ENCODE measurements around the gene FAM72A. TPM values are rescaled to one million over a fixed set of nuclear protein-coding genes. Genes with fewer than 3 reads are reported as not detected.
A peak's percentile ranks its signal among the peaks of the same experiment; 100 is the strongest.
"Not testable (repeated sequence)": the region's sequence is repeated elsewhere in the genome, so short reads cannot be mapped to it uniquely, and the experiment has no call there.

Gene FAM72A
- polyA plus RNA-seq (ENCODE audit: insufficient read length in 4 of 4), result 1 to 10 TPM; 4.7 to 6.7 (median 5.5) TPM

DNA sequence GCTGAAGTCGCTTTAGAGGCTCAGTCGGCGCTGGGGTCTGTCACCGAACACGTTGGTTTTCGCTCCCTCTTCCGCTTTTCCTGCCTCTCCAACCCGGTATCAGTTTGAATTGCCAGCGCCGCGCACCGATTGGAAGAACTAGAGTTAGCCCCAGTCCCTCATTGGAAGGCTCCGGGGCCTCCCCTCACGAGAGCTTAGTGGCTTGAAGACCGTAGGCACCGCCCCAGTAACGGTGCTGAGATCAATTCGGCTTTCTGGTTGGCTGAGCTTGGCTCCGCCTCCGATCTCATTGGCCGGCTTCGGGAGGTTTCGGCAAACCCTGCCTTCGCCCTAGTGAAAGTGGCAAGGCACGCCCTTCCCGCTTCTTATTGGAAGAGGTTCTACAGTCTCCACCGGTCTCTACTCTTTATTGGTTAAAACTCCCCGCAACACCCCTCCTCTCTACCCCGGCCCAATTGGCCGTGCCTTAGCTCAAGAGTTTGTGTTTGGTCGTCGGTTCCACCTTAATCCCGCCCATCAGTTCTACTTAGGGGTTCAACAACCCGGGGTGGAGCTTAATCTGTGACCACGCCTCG, at the start of gene FAM72A:
FAM72A (minus strand) TSS at position 51 of the 575 bp plus-strand sequence. CDS start 814 bp downstream, outside the sequence.
- DNase-seq (ENCODE audit: low read depth in 4 of 4, low spot score in 3 of 4), result peak; percentile 84 to 98 (median 92)

DNA sequence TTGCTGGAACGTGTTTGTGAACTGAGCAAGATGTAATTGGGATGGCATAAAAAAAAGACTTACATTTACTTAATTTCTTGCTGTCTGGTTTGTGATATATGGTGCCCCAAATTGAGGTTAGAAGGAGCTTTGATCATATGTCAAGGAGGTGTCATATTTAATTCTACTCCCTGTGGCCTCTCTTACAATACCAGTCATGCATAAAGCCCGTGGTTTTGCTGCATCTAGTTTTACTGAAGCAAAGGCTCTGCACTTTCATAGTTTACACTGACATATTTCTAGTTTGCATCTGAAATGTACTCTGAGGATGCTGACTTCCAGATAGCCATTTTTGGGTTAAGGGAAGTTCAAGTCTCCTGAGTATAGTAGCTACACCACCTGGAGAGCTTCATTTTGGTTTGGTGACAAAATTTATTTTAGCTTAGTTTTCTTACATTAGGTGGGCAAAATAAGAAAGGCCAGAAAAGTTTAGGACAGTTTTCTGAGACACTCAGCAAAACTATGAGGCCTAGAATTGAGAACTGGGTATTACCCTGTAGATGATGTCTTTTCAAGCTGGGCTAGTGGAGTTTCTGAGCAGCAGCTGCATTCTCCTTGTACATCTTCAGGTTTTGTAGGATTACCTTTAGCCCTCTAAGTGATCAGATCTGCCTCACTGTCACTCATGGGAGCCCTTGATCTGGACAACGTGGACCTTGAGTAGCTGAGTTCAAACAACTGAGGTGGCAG, 48.5 kb upstream of the FAM72A start:
- not testable (repeated sequence) for DNase-seq (ENCODE audit: low read depth in 4 of 4, low spot score in 3 of 4)

DNA sequence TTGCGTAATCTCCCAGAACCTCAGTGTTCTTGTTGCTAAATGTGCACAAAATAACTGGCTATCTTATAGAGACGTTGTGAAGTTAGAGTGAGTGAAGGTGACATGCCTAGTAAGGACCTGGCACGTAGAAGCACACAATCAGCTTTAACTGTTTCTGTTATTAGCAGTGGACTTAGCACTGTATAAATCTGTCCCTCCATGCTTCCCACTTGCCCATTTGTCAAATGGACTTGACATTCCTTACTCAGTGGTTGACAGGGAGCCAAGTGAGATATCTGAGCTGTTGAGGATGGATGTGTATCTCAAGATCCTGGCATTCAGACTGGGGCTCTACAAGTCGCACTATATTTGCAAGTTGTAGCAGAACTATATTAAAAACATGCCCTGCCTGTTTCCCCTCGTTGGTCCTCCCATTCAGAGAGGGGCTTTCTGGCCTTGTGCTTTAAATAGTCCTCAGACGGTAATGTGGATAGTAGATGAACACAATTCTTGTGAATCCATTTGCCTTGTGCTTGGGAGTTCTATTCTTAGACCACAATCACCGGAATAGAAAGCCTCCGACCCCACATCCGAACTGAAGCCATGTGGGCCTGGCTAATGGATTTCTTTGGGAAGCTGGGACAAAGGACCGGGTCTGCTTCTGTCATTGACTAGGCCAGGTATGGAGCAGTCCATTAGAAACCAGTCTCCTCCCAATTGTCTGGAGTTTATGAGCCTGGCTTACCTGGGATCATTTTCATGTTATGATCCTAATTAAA, 43.7 kb upstream of the FAM72A start:
- not testable (repeated sequence) for DNase-seq (ENCODE audit: low read depth in 4 of 4, low spot score in 3 of 4)

DNA sequence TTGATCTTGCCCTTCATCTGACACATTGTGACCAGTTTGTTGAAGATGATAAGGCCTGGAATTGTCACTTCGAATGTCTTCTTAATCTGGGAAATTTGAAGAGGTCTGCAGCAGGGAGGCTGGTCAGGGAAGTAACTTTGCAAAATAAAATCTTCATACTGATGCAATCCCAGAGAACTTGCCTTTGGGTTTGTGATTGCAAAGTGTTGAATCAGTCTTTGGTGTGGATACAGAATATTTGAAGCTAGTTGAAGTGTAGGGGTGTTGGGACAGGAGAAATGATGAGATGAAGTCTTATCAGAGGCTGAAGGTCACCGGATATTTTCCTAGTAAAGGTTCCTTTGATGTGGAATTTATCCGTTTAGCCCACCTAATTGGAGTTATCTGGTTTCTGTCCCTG, 42.8 kb upstream of the FAM72A start:
- not testable (repeated sequence) for DNase-seq (ENCODE audit: low read depth in 4 of 4, low spot score in 3 of 4)

DNA sequence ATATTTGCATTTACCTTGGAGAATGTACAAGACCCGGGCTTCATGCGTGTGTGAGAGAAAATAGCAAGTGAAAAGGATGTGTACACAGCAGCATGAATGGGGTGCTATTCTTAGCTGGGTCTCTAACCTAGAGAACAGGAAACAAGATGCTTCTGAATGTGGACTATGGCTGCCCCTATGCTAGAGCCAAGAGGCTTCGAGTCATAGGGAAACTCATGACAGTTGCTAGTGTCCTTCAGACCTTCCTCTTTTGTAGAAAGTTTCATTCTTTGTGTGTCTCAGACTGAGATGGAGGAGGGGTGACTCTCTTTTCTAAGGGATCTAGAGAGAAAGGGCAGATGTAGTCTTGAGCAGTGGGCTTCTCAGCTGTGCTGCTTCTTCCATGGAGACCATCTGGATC, 40.7 kb upstream of the FAM72A start:
- not testable (repeated sequence) for DNase-seq (ENCODE audit: low read depth in 4 of 4, low spot score in 3 of 4)

DNA sequence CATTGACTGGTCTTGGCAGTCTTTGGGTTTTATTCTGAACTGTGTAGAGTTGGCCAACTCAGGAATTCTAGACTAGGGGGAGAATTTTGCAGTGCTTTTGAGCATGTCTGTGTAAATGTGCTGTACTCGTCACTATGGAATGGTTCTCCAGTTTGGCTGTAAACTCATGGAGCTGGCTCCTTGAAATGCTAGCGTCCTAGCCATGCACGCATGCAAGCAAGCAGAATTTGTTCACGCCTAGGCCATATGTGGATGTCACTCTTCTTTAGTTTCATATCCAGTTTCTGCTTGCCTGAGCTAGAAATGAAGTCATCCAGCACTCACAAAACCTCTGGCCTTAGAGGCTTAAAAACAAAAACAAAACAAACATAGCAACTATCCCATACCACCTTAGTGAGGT, 37.6 kb upstream of the FAM72A start:
- DNase-seq (ENCODE audit: low read depth in 4 of 4, low spot score in 3 of 4), result not testable (repeated sequence)

DNA sequence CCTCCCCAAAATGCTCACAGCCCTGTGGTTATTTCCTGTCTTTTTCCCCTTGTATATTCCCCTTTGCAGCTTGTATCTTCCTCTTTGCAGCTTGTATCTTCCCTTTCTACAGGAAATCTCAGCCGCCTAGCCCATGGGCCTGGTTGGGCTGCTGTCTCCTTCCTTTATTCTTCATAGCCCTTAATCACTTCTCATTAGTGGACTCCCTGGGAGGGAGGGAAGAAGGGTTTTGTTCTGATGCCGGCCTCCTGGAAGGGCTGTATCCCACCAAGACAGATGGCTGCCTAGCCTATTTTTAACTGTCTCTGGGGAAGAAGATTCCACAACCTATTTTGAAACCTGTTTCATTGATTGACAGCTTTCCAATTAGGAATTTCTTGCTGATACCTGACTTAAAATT, 32.6 kb upstream of the FAM72A start:
- not testable (repeated sequence) for DNase-seq (ENCODE audit: low read depth in 4 of 4, low spot score in 3 of 4)

DNA sequence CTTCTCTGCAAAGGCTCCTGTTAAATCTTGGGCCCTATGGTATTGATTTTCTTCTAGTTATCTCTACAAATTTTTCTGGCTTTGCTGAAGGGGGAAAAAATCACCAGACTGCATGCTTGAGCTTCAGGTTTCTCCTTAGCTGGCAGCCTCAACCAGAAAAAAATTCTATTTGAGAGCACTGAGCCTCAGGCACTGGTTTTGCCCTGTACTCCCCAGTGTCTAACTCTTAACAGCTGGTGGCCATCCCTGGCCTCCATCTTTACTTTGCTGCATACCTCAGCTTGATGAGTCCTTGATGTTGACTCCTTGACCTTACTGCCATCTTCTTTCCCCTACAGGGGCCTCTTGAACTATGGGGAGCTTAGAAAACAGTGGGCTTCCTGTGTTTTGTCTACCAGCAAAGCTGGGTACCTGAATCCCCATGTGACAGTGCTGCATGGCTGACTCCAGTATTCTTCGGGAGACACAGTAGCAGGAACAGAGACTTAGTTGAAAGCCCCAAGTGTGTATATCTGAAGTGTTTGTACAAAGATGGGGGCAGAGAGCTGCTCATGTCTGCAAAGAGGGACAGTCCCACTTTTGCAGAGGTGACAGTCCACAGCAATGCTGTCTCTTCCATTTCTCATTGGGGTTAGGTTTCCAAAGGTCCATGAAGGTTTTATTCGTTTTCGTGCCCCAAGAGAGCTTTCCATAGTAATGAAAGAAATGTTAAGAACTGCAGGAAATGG, 31.7 kb upstream of the FAM72A start:
- DNase-seq (ENCODE audit: low read depth in 4 of 4, low spot score in 3 of 4), result not testable (repeated sequence)

DNA sequence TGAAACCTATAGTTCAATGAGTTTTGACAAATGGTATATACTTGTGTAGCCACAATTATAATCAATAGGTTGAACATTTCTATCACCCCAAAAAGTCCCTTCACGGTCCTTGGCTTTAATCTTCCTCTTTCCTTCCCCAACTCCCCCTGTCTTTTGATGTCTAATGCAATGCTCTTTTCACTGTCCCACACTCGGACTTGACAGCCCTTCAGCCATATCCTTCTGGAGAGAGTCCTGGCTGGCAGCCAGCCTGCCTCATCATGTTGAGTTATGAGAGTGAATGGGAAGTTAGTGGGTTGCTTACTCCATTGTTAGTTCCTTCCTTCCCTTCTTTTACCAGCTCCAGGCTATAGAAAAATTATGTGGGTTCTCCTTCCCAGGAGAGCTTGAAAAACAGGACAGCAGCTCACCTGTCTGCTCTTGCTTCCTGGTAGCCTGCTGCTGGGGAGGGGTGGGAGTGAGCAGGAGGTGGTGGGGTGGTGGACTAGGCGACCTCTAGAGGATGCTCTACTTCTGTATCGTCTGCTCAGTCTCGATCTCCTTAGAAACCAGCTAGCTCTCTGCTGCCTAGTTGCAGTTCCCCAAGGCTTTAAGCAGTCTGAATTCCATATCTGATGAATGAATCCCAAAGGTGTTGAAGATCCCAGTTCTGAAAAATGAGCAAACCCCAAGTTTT, 30.5 kb upstream of the FAM72A start:
- not testable (repeated sequence) for DNase-seq (ENCODE audit: low read depth in 4 of 4, low spot score in 3 of 4)

DNA sequence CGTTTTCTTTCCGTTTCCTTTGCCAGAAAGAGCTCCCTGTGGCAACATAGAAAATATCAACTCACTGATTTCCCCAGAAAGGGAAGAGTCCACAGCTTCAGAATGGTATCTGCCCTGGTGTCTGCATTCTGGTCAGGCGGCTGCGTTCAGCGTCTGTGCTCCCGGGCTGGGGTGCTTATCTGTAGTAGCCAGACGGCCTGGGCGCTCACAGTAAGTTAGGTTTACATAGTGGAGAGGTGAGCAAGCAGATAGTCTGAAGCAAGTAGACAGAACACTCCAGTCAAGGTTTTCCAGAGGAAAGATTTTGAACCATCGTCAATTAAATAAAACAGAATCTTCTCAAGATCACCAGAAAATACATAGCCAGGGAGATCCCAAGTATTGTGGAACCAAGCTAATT, 29.4 kb upstream of the FAM72A start:
- DNase-seq (ENCODE audit: low read depth in 4 of 4, low spot score in 3 of 4), result not testable (repeated sequence)

DNA sequence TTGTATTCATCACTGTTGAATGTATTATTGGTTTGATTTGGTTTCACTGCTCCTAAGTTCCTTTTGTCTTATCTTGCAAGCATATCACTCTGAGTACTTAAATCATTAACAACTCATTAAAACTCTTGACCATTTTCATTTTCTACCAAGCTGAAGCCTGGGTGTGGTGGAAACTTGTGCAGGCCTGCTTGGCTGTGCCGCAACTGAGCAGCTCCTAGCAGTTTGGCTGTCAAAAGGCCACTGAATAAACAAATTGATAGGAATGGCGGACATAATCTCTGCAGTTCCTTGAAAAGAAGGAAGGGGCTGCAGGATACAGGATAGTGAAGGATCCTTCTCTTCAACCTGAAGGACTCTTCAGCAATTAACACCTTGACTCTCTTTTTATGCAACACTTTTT, 26.6 kb upstream of the FAM72A start:
- DNase-seq (ENCODE audit: low read depth in 4 of 4, low spot score in 3 of 4), result not testable (repeated sequence)

DNA sequence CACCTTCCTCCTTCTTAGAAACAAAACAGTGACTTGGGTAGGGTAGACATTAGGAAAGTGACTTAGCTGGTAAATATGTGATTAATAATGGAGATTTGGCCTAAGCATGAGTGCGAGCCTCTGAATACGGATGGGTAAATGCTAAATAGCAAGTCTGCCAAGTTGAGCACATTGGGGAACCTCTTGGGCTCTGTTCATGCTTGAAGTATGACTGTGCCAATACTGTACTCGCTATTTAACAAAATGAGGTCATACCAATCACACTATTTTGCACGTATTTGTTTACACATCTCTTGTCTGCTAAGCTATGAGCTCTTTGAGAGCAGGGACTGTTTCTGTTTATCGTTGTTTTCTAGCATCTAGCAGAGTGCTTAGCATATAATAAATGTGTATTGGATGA, 24.2 kb upstream of the FAM72A start:
- not testable (repeated sequence) for DNase-seq (ENCODE audit: low read depth in 4 of 4, low spot score in 3 of 4)

DNA sequence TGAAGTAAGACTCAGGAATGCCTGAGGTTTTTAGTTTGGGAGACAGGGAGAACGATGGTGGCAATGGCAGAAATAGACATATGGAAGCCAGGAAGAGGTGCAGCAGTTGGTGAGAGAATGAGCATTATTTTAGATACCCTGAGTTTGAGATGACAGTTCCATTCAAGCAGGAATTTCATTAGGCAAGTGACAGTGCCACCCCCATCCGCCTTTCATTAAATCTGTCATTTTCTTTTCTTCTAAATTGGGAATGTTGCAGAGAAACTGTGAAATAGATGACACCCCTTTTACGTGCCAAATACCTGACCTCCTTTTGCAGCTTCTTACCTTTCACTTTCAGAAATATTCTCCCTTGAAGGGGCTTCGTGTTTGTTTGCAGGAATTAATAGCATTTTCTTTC, 22.7 kb upstream of the FAM72A start:
- DNase-seq (ENCODE audit: low read depth in 4 of 4, low spot score in 3 of 4), result not testable (repeated sequence)

DNA sequence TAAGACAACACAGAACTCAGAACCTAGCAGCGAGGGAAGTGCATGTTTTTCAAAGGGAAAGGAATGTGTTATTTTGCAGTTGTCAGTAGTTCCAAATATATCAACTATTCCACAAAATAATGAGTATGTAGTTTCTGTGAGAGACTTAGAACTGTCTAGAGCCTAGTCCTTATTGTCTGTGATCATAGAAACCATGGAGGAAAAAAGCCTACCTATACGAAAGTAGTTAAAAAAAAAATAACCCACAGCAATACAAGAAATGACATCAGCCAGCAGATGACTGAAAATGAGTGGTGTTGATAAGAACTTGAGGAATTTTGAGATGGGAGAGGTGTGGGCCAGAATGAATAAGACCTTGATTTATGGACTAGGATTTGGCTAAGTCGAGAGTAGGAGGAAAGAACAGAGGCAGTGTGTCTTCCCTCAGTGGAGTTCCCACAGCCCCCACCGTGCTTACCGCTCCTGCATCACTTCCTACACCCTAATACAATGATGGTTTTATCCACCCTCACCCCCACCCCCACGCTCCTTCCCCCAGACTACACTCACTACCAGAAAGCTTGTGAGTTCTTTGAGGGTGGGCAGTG, 21.6 kb upstream of the FAM72A start:
- DNase-seq (ENCODE audit: low read depth in 4 of 4, low spot score in 3 of 4), result not testable (repeated sequence)

DNA sequence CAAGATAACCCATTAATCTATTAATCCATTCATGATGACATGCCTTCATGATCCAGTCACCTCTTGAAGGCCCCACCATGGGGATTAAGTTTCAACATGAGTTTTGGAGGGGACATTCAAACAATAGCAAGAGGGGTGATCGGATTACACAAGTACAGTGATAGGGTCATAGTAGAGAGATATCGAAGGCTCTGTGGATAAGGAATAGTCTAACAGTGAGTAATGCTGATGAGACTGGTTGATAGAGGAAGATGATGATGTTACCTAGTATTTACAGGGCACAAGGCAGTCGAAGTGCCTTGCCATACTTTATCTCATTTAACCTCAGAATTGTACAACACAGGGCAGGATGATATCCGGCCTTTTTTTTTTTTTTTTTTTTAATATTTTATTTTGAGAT, 18.9 kb upstream of the FAM72A start:
- not testable (repeated sequence) for DNase-seq (ENCODE audit: low read depth in 4 of 4, low spot score in 3 of 4)

DNA sequence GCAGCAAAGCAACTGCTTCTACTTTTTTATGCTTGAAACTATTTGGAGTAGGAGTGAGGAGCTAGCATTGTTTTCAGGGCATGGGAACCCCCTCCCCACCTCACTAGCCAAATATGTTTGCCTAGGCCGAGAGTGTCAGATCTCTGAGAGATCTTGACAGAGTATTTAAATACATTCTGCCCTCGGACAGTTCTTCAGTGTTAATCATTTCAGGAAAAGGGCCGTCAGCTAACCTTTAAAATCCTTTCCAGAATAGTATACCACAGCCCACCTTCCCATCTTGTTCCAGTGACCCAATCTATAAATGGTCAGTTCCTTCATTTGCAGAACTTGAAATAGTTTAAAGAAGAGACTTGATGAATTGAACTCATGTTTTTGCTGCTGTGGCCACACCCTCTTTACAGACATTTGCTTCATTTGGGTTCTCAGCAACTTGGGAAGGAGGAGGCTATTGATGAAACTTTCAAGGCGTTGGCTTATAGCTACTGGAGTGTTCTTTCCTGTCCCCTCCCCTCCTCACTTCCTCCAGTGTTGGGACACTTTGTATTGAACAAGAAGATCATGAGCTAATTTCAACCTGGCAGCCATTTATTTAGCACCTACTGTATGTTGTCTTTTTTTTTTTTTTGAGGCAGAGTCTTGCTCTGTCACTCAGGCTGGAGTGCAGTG, 17.8 kb upstream of the FAM72A start:
- DNase-seq (ENCODE audit: low read depth in 4 of 4, low spot score in 3 of 4), result not testable (repeated sequence)

DNA sequence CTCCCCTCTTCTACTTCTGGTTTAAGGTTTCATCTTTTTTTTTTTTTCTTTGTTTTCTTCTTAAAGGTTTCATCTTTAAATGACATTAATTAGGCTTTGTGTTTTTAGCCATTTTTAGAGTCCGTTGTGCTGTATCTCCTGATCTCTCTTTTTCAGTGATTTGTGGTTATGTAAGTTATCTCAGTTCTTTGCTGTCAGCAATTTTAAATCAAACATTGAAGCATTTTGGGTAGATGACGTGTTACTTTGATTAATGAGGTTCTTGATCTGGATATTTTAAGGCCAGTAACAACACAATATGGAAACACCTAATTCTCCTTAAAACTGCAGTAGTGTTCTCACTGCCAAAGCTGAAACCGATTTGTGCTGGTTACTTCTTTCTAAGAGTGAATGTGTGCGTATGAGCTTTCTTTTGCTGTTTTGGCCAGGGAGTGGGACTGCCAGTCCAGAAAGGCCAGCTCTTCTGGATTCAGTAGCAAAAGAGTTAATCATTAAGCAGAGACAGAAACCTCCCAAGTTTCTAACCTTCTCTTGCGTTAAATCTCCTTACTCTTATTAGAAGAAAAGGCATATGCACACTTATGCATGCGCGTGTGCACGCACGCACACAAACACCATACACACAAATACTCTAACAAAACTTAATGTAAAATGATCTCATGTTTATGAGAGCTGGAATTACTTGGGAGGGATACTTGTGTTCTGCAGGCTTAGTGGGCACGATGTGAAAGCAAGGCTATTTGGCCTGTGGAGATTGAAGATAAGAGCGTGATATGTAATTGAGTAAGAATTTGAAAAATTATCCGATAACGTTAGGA, 17.1 kb upstream of the FAM72A start:
- not testable (repeated sequence) for DNase-seq (ENCODE audit: low read depth in 4 of 4, low spot score in 3 of 4)

DNA sequence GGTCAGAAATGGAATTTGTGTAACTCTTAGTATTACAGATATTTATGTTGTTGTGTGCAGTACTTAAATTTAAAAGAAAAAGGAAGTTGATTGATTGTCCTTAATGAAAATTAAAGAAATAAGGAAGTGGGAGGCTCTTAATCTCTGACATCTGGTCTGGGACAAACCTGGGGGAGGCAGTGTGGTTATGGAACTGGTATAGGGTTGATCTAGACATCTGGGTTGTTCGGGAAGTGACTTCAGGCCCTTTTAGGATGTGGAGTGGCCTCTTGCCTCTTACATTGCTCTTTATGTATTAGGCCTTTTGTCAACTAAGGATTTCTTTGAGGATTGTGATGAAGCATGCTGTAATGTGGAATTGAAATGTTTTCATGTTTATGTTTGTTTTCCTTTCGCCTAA, 16.1 kb upstream of the FAM72A start:
- DNase-seq (ENCODE audit: low read depth in 4 of 4, low spot score in 3 of 4), result not testable (repeated sequence)
